HFF-Myc (cell line): ENCODE measurements around the gene PRR14L.
"Not testable (repeated sequence)": the region's sequence is repeated elsewhere in the genome, so short reads cannot be mapped to it uniquely, and the experiment has no call there.

Source experiments
- DNase-seq: peaks from one replicate; pipeline ENCODE4 v3.0.0-alpha.2; 2011; ENCODE audit warnings: low read depth; ENCODE audit errors: extremely low read depth
- H3K4me3 ChIP-seq: replicated peaks from 2 replicates; pipeline ENCODE4 v1.5.1; 2011; ENCODE audit warnings: low read depth, mild to moderate bottlenecking, control low read depth, low read length
- TF ChIP-seq, protein P1 (sequence below): IDR thresholded peaks from 2 replicates; pipeline ENCODE4 v1.5.1; 2012; ENCODE audit warnings: mild to moderate bottlenecking, low read depth, low read length, control low read depth; ENCODE audit errors: missing control alignments

The PRR14L gene

DNA sequence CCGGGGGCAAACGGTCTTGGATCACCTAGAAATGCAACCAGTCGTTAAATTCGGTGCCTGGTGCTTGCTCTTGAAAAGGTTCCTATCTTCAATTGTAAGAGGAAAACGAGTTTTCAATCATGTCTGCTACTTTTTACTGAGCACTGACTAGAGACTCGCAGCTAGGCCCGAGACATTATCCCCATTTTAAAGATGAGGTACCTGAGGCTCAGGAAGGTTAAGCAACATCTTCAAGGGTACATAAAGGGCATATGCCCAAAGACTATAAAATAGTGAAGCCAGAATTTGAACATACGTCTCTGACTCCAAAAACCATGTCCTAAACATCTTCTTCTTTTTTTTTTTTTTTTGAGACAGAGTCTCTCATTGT lies 87.3 kb downstream of the PRR14L start:
- TF ChIP-seq, protein P1, sequence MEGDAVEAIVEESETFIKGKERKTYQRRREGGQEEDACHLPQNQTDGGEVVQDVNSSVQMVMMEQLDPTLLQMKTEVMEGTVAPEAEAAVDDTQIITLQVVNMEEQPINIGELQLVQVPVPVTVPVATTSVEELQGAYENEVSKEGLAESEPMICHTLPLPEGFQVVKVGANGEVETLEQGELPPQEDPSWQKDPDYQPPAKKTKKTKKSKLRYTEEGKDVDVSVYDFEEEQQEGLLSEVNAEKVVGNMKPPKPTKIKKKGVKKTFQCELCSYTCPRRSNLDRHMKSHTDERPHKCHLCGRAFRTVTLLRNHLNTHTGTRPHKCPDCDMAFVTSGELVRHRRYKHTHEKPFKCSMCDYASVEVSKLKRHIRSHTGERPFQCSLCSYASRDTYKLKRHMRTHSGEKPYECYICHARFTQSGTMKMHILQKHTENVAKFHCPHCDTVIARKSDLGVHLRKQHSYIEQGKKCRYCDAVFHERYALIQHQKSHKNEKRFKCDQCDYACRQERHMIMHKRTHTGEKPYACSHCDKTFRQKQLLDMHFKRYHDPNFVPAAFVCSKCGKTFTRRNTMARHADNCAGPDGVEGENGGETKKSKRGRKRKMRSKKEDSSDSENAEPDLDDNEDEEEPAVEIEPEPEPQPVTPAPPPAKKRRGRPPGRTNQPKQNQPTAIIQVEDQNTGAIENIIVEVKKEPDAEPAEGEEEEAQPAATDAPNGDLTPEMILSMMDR, result no peak
- H3K4me3 ChIP-seq, result peak overlapping the region; percentile 76

DNA sequence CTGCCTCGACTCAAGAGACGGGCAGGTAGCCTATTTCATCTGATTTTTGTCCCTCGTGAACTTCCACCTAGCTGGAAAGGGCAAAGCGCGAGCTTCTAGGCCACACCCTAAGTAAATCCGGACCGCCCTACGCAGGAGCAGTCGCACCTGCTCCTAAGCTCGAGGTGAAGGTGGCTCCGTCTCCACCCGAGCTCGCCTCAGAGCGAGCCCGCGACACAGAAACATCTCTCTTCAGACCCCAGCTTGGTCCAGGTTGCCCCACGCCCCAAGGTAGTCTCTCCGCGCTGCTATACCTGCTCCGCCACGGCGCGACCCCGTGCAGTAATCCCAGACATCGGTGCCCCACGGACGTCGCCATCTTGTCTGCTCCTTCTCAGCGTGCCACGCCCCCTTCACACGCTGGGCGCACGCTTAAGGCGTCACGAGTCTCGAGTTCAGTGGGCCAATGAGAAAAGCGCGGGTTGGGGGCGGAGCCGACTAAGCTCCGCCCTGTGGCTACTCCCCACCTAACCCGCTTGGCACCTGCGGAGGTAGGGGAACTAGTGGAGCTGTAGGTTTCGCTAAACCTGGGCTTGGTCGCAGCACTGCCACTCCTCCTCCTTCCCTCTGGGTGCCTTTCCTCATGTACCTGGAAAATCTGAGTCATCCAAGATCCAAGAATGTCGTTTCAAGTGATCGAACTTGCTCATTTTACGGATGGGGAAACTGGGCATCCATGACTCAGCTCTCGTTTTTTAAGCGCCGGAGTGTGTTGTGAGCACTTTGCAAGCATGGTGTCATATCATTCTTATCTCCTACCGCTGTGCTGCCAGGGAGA lies 87.9 kb downstream of the PRR14L start, which contains the start of gene PISD:
Gene PISD, minus strand, starts transcription at position 365 of the 817 bp plus-strand sequence. Its CDS starts 7 bp downstream, at position 358.
- peak; percentile 82 for DNase-seq
- H3K4me3 ChIP-seq, result peak within 1 kb of the TSS; percentile 76
- TF ChIP-seq, protein P1, result no peak

More for the DNA sequence above, 87.3 kb downstream of the PRR14L start:
- DNase-seq, result no peak

DNA sequence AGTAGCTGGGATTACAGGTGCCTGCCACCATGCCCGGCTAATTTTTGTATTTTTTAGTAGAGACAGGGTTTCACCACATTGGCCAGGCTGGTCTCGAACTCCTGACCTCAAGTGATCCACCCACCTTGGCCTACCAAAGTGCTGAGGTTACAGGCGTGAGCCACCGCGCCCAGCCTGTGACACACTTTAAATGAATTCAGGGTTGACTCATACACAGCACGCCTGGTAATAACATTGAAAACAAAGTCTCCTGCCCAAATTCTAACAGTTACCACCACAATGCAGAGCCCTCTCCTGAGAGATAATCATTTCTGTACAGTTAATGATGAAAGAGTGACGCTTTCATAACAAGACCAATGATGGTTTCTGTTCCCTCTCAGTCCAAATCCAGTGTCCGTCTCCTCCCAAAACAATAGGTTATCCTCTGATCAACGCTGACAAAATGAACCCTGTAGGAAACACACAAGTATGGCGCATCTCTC lies 89.0 kb downstream of the PRR14L start:
- DNase-seq, result not testable (repeated sequence)
- H3K4me3 ChIP-seq, result peak overlapping the region; percentile 76

DNA sequence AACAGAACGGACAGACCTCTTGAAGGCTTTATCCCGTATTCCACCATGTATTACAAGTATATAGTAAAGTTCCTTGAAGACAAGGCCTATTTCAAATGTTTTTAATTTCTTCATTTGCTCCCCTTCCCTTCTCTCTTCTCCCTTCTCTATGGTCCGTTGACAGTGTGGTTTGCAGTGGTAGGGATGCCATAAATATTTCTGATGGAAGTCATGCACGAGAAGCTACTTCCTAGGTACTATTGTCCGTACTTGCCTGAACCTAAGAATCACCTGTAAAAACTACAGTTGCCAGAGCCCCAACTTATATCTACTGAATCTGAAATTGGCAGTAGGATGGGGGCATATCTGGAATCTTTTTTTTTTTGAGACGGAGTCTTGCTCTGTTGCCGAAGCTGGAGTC lies 90.7 kb downstream of the PRR14L start:
- no peak overlapping the region for H3K4me3 ChIP-seq
- DNase-seq, result no peak
- TF ChIP-seq, protein P1, result no peak

DNA sequence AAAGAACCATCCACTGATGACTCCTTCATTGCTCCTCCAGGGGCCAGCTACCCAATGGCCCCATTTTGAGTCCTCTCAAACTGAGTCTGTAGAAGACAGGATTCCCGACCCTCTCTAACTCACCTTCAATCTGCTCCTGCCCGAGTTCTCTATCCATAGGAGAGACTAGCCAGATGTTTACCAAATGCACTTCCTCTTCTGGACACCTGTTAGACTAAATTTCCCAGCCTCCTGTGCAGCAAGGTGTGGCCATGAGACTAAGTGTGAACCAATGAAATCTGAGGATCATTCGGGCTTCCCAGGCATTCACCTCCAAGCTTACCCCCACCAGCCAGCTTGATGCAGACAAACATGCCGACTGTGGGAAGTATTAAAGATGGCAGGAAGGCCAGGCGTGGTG lies 95.5 kb downstream of the PRR14L start:
- TF ChIP-seq, protein P1, result no peak
- no peak for DNase-seq
- H3K4me3 ChIP-seq, result no peak overlapping the region

DNA sequence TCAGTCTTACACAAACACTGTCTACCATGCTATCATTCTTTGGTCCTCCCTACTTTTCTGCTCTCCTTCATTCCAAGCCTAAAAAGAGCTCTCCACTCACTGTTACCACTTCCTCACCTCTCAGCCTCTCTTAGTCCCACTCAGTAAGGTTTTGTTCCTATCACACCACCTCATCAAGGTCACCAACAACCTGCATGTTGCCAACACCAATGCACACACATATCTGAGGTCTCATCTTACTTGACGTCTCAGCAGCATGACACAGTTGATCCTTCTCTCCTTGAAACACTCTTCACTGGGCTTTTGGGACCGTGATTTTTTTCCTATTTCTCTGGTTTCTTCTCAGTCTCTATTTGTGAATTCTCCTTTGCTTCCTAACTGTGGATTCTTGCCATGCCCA lies 96.0 kb downstream of the PRR14L start:
- TF ChIP-seq, protein P1, result no peak
- no peak overlapping the region for H3K4me3 ChIP-seq
- no peak for DNase-seq

DNA sequence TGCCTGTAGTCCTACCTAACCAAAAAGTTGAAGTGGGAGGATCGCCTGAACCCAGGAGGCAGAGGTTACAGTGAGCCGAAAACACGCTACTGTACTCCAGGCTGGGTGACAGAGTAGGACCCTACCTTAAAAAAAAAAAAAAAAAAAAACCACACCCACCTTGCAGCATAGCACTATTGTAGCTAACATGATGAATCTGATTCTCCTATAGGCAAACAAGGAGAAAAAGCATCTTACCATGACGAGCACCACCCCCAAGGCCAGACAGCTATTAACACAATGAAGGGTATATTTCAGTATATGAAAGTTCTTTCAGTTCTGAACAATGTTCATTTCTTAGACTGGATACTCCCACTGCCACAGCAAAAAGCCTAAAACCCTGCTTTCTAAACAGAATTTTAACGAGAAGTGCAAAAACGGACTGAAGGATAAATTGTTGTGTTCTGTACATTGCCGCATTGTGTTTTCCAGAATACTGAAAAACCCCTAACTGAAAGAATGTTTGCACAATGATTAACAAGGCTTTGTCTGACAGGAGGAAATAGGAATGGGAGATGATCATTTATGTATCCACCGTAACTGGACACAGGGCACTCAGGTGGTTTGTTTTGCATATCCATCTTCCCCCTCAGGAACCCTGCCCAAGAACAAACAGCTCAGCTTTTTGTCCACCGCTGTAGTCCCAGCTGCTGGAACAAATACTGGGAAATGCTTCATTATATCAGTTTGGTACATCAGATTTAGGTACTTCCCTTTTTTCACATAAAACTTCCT lies 96.8 kb downstream of the PRR14L start:
- TF ChIP-seq, protein P1, result no peak
- DNase-seq, result no peak
- no peak overlapping the region for H3K4me3 ChIP-seq
